GM19328 (cell line): ENCODE results near the gene STAC.
"Not testable (repeated sequence)": the region's sequence is repeated elsewhere in the genome, so short reads cannot be mapped to it uniquely, and the experiment has no call there.

Experiments used
- ATAC-seq: cut with Tn5 transposase; IDR thresholded peaks from one replicate; pipeline ENCODE4 v1.9.1; 2021; ENCODE audit warnings: mild to moderate bottlenecking, moderate library complexity; ENCODE audit not compliant: unreplicated experiment

Gene STAC

DNA sequence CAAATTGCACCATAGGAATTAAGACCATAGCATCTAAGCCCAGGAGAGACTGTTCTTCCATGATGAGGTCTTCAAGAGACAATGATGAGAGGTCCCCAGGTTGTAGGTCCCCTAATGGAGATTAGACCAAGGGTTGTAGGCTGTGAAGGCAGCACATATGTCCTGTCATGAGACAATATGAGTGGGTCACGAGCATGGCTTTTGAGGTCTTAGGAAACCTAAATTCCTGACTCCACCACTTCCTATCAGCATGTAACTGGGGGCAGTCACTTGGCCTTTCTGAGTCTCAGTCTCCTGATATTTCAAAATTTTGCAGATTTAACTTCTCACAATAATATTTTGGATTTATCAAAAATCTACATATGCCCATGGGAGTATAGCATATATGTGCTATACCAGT is 31.3 kb downstream of the STAC start:
- ATAC-seq, result no peak

DNA sequence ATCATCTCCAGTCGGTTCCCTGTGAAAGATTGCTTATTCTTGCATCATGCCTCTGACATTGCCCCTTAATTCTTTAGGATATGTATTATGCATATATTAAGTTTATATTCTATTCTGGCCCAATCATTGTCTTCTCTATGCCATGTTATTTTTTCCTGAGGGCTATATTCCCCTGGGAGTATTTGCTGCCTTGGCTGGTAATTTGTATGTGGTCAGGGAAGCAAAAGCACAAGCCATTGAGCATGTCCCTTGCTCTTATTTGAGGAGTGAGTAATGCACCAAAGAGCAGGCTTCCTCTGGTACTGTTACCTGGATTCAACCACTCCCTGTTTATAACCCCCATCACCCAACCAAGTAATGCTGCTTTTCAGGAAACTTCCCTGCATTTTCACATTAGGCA is 36.3 kb downstream of the STAC start:
- ATAC-seq, result no peak

DNA sequence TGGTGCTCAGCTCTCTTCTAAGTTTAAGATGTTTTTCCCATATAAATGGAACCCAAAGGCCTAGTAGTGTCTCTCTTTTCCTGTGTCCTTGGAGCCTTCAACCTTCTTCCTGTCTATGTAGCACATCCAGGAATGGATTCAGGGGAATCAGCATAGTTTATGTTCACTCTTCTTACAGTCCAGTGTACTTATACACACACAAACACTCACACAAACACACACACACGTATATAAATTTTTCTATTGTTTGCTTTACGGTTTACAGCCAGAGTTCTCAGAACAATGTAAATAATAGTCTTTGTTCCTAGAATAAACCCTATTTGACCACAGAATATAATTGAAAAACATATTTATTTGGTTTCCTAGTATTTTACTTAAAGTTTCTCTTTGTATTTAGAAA is 36.9 kb downstream of the STAC start:
- no peak for ATAC-seq

DNA sequence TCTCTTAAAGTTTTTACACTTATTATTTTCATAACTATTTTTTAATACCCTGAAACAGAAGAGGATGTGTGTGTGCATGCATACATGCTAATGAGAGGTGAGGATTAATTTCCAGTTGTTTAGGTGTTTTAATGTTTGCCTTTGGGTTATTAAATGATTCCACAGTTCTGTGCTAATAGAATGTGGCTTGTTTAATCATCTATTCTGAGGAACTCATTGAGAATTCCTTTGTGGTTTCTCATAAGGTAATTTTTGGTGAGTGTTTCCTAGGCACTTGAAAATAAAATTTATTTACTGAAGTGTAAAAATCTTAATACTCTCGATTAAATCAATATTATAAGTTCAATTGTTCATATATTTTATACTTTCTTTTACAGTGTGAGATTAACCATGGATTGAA is 38.0 kb downstream of the STAC start:
- ATAC-seq, result no peak

DNA sequence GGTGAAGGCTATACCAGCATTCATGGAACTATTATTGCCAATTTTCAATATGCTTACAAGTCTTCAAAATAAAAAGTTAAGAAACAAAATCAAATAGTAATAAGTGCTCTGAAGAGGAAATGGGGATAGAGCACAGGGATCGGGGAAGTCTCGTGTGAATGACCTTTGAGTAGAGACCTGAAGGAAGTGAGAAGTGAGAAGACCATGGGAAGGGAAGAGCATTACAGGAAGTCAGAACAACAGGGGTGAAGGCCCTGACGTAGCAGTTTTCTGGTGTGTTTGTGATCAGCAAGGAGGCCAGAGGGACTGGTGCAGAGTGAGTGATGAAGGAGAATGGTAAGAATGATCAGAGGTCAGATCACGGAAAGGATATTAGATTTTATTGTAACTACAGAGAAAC is 48.1 kb downstream of the STAC start:
- ATAC-seq, result no peak

DNA sequence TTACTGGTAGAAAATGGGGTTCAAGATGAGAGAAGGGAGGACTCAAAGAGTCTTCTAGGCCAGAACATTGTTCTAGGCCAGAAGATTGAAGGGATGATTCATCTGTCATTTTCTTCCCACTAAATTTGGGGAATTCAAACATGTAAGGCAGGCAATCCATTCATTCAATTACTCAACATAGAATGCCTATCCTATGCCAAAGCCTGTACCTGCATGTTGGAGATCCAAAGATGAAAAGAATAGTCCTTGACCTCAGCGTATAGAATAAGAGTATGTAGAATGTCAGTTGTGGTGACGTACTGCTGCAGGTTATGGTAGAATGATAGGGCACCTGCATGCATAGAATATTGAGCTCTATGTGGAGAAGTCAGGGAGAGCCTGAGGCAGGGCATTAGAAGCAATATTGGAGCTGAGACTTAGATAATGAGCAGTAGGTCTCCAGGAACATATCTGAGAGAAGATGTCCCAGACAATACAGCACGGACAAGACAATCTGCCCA is 49.7 kb downstream of the STAC start:
- no peak for ATAC-seq

DNA sequence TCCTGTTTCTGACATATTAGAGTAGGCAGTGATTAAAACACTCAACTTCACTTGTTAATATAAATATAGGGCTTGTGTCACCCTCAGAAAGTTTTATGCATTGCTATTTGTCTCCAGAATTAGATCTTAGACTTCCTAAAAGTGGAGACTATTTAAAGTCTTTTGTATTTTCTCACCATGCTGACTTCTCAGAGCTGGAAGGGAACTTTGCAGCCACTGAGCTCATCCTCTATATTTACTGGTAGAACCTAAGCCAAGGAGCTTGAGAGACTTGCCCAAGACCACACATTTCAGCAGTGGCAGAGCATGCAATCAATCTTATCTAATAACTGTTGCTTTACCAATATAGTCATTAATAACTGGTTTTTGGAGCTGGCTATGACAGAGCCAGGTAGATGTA is 53.2 kb downstream of the STAC start:
- ATAC-seq, result no peak

DNA sequence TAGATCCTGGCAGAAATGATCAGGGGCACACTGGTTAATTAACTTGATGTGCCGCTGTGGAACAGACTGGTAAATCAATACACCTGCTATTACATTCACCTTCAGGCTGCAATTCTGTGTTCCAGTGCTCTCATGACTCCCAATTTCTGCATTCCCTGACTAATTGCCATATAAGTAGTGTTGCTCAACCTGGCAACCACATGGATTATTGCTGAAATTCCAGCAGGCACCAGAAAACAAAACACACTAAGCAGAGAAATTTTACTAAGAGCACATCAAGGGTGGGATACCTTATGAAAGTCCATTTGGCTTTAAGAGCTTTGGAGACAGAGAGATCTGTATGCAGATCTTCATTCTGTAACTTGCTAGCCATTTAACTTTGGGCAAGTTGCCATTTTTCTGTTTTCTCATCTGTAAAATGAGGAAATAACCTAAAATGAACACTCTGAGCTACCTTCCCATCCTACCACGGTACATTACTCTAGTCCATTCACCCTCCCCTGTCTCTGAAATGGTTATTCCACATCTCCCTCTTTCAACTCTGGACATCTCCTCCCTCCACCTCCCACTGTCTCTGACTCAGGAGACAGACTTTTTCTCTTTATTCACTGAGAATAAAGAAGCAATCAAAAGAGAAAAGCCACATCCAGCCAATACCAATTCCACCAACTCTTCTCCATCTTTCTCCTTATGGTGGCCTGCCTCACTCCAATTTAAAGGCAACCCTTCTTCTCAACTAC is 54.6 kb downstream of the STAC start:
- no peak for ATAC-seq

DNA sequence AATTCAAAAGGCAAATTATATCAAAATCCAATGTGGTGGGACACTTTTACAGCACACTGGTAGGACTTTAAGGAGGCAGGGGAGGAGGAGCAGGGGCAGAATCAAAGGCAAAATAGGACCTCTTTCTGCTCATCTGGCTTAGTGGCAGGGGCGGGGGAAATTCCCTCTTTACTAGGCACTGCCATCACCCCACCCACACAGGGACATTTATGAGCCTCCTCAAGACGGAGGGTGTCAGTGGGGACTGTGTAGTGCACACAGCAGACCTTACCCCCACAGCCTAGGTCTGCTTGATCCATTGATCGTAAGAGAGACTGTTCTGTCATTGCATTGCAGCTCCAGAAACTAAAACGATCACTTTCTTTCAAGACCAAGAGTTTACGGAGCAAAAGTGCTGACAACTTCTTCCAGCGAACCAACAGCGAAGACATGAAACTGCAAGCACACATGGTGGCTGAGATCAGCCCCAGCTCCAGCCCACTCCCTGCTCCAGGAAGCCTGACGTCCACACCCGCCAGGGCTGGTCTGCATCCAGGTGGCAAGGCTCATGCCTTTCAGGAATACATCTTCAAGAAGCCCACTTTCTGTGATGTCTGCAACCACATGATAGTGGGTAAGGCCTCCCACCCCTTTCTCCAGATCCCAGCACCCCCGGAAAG is 62.9 kb downstream of the STAC start:
- ATAC-seq, result no peak

DNA sequence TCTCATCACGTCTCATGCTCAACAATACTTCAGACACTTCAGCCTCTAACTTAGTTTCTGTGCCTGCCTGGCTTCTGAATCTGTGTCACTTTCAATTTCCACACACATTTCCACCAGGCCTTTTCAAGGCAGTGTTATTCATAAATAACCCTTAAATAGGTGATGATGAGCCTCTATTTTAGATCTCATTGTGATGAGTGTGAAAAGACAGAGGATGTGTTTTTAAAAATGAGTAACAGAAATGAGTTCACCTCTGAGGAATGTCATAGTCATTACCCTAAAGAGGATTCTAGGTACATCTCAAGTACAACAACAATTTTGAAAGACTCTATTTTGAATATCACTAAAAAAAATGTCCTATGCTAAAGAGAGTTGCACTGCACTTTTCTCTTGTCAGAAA is 64.6 kb downstream of the STAC start:
- ATAC-seq, result no peak

DNA sequence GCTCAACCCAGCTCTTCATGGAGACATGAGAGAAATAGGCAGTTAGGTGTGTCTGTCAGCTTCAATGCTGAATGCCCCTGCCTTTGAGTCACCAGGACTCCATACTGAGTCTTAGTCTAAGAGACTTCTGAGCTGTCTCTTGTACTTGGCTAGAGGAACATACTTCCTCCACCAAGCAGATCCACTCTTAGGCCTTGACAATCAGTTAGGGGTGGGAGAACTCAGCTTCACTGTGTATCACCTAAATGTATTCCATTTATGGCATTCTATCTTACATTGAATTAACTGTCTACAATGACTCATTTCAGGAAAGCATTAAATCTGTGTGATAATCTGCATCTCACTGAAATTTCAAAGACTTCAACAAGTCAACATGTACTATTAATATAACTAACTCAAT is 66.0 kb downstream of the STAC start:
- no peak for ATAC-seq

DNA sequence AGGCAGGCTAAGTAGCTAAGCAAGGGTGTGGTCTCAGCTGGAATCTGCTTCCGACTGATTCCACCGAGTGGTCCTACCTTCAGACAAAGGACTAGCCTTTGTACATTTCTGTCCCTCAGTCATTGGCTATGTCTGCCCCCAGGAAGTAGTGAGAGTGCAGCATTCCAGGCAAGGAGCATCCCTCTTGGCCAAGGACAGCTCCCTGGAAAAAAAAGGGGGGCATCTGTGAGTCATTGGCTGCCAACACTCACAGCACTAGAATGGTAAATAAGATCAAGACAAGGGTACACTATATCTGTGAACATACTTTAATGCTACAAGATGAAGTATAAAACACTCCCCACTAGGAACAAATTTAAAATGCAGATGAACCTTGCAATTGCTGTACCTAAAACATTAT is 66.8 kb downstream of the STAC start:
- ATAC-seq, result no peak

DNA sequence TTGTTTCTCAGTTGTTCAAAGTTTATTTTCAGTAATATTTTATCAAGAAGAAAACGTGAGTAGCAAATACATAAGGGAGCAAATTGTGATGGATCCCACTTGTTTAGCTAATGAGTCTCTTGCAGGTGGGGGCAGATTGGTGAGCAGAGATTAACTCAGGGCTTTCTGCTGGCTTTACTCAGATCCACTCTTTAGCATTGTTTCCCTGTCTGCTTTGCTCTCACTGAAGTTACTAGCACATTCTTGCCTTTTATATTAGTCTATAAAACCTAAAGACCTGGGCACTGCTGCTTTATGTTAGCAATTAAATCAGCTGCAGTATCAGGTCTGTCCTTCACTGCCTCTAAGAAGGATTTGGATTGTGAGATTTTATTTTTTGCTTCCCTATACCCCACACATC is 71.5 kb downstream of the STAC start:
- ATAC-seq, result no peak

DNA sequence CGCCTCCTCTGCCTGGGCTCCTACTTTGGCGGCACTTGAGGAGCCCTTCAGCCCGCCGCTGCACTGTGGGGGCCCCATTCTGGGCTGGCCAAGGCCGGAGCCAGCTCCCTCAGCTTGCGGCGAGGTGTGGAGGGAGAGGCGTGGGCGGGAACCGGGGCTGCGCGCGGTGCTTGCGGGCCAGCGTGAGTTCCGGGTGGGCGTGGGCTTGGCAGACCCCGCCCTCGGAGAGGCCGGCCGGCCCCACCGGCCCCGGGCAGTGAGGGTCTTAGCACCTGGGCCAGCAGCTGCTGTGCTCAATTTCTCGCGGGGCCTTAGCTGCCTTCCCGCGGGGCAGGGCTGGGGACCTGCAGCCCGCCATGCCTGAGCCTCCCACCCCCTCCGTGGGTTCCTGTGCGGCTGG is 72.9 kb downstream of the STAC start:
- ATAC-seq, result not testable (repeated sequence)

DNA sequence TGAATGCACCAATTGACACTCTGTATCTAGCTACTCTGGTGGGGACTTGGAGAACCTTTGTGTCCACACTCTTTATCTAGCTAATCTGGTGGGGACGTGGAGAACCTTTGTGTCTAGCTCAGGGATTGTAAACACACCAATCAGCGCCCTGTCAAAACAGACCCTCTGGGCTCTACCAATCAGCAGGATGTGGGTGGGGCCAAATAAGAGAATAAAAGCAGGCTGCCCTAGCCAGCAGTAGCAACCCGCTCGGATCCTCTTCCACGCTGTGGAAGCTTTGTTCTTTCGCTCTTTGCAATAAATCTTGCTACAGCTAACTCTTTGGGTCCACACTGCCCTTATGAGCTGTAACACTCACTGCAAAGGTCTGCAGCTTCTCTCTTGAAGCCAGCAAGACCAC is 73.6 kb downstream of the STAC start:
- not testable (repeated sequence) for ATAC-seq

DNA sequence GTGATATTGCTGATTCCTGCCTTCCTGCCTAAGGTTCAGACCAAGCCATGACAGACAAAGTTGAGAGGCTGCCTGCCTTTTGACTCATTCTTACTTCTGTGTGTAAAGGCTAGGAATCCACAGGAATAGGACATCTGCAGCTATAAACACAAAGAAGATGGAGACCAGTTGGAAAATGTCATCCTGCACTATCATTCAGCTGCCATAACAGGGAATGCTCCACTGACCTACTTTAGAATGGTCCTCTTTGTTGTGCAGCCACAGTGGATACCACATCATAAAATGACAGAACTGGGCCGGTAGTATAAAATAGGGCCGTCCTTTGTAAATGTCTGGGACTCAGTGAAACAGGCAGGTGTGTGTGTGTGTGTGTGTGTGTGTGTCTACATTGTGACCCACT is 75.1 kb downstream of the STAC start:
- ATAC-seq, result no peak

DNA sequence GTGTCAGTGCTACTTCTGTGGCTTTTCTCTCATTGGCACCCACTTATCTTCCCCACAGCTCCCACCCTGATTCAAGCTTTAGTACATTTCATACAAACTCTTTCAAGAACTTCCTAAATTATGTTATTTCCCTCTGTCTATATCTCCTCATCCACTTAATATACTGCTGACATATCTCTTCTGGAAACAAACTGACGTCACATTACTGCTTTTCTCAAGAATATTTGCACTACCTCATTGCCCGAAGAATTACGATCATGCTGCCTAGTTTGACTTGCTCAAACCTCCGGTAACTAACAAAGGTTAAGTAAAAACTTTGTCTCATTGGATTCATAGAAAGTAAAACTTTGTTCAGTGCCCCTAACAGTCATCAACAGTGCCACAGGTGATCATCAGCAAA is 76.5 kb downstream of the STAC start:
- ATAC-seq, result no peak

DNA sequence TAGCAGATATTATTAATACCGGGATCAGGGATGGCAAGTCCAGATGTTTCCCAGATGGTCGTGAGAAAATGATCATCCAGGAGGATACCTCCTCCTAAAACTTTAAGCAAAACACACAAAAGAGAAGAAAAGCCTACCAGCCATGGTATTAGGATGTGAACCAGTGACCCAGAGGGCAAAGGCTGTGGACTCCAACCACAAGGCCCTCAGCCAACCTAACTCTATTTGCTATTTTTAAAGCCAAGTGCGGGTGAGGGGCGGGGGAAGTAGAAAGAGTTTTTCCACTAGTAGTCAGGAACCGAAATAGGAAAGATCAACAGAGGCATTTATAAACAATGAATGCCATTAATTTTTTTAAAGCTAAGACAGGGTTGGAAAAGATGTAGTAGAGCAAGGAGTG is 77.4 kb downstream of the STAC start:
- no peak for ATAC-seq

DNA sequence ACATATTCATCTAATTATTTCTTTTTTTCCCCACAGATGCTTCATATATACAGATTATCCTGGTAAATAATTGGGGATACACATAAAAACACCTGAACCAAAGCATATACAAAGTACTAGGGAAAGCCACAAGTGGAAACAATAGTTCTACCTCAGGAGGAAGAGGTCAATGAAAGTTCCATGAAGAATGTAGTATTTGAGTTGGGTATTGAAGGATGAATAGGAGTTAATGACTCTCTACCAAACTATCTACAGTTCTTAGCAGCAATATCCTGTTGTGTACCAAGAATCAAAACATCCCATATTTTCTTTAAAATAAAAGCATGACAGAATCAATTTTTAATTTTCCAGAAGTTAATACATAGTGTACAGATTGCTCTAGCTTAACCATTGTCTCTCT is 78.9 kb downstream of the STAC start:
- no peak for ATAC-seq

DNA sequence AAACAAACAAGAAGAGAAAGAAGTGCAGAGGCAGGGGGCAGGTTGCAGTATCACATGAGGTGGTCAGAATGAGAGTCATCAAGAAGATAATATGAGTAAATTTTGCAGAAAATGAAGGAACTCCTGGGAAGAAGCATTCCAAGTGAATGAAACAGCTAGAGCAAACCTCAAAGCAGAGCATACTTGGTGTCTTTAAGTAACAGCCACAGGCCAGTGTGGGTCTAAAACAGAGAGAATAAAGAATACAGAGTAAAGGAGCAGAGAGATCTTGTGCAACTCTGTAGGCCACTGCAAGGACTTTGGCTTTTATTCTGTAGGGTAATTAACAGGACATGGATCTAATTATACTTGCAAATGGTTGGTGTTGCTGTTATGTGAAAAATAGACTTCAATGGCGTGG is 81.3 kb downstream of the STAC start:
- ATAC-seq, result no peak

DNA sequence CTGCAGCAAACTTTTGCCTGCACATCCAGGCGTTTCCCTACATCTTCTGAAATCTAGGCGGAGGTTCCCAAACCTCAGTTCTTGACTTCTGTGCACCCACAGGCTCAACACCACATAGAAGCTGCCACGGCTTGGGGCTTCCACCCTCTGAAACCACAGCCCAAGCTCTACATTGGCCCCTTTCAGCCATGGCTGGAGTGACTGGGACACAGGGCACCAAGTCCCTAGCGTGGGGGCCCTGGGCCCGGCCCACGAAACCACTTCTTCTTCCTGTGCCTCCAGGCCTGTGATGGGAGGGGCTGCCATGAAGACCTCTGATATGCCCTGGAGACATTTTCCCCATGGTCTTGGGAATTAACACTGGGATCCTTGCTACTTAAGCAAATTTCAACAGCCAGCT is 91.7 kb downstream of the STAC start:
- not testable (repeated sequence) for ATAC-seq

DNA sequence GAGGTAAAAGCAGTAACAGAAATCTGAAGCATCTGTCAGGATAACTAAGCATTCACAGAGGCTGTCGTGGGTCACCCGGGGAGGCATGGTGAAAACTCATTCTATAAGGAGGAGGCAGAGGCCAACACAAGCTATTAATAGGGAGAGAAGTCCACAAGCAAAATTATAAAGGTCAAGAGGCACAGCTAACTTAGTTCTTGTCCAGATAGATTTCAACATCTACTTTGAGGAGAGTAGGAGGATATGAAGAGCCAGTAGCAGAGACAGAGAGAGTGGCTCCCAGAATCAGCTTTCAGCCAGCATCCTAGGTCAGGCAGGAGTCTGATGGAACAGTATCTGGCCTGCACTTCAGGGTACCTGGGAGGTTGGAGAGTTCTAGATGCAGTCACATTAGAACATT is 95.3 kb downstream of the STAC start:
- no peak for ATAC-seq
